BE2C (cell line): Measurements from ENCODE around the gene RELN.

Source experiments
- DNase-seq: peaks from one replicate; pipeline ENCODE4 v3.0.0-alpha.2; 2020
- H3K27me3 ChIP-seq: fragments of 250-450 bp; sonication (Bioruptor Pico); 2 replicates; pipeline ENCODE4 v1.5.1; 2020; ENCODE audit warnings: mild to moderate bottlenecking
- H3K36me3 ChIP-seq: fragments of 250-450 bp; sonication (Bioruptor Pico); 2 replicates; pipeline ENCODE4 v1.5.1; 2020; ENCODE audit warnings: mild to moderate bottlenecking
- H3K4me1 ChIP-seq: fragments of 250-450 bp; sonication (Bioruptor Pico); 2 replicates; pipeline ENCODE4 v1.5.1; 2020
- H3K4me3 ChIP-seq: 2 replicates; pipeline ENCODE4 v1.5.1; 2011; ENCODE audit warnings: low read depth, low read length
- H3K9me3 ChIP-seq: fragments of 250-450 bp; sonication (Bioruptor Pico); 2 replicates; pipeline ENCODE4 v1.5.1; 2020
- CTCF ChIP-seq: IDR thresholded peaks from 2 replicates; pipeline ENCODE4 v1.5.1; 2012; ENCODE audit warnings: mild to moderate bottlenecking, low read depth, low read length

Gene RELN

GRCh38 chr7:103532955-103533354, 456.5 kb downstream of the RELN start:
- H3K27me3 ChIP-seq = no peaks in the 10 kb centered on the region
- H3K4me1 ChIP-seq = no peaks in the 10 kb centered on the region
- no peak overlapping the region for H3K4me3 ChIP-seq
- TF ChIP-seq CTCF = no peak
- no peak for DNase-seq
- H3K36me3 ChIP-seq = peaks cover 25% of the 10 kb centered on the region
- H3K9me3 ChIP-seq = no peaks in the 10 kb centered on the region

GRCh38 chr7:103528152-103528551, 461.3 kb downstream of the RELN start:
- Histone ChIP-seq H3K9me3 (no peaks in the 10 kb centered on the region), H3K36me3 (peaks cover 14% of the 10 kb centered on the region), H3K27me3 (no peaks in the 10 kb centered on the region), H3K4me1 (peaks cover 3% of the 10 kb centered on the region; the same call in 1 of the 2 replicates), H3K4me3 (no peak overlapping the region)
- no peak for DNase-seq
- TF ChIP-seq CTCF = no peak

GRCh38 chr7:103525937-103526336, 463.5 kb downstream of the RELN start:
- Histone ChIP-seq H3K27me3 (no peaks in the 10 kb centered on the region), H3K4me1 (peaks cover 3% of the 10 kb centered on the region; the same call in 1 of the 2 replicates), H3K36me3 (no peaks in the 10 kb centered on the region; the same call in none of the 2 replicates), H3K9me3 (no peaks in the 10 kb centered on the region), H3K4me3 (no peak overlapping the region)
- TF ChIP-seq CTCF = no peak
- DNase-seq = no peak

- H3K4me1 ChIP-seq = peaks cover 3% of the 10 kb centered on the region; the same call in 1 of the 2 replicates
- H3K27me3 ChIP-seq = no peaks in the 10 kb centered on the region
- H3K9me3 ChIP-seq = no peaks in the 10 kb centered on the region
- H3K36me3 ChIP-seq = peaks cover 2% of the 10 kb centered on the region
- peak; percentile 64 for TF ChIP-seq CTCF
- H3K4me3 ChIP-seq = no peak overlapping the region
- DNase-seq = peak; percentile 11
These were observed 465.2 kb downstream of the RELN start for GRCh38 chr7:103524042-103524907.

- TF ChIP-seq CTCF = no peak
- H3K27me3 ChIP-seq = no peaks in the 10 kb centered on the region
- no peaks in the 10 kb centered on the region for H3K9me3 ChIP-seq
- DNase-seq = no peak
- H3K4me3 ChIP-seq = no peak overlapping the region
- H3K36me3 ChIP-seq = peaks cover 2% of the 10 kb centered on the region
- H3K4me1 ChIP-seq = peaks cover 3% of the 10 kb centered on the region; the same call in 1 of the 2 replicates
These were observed 467.5 kb downstream of the RELN start for GRCh38 chr7:103521937-103522336.

GRCh38 chr7:103504505-103505135, 484.8 kb downstream of the RELN start:
- no peaks in the 10 kb centered on the region for H3K27me3 ChIP-seq
- no peaks in the 10 kb centered on the region for H3K4me1 ChIP-seq
- H3K9me3 ChIP-seq = no peaks in the 10 kb centered on the region
- no peak overlapping the region for H3K4me3 ChIP-seq
- peaks cover 31% of the 10 kb centered on the region for H3K36me3 ChIP-seq
- no peak for TF ChIP-seq CTCF
- DNase-seq = no peak
